ENCODE measurements around the gene PDE5A.
"Not testable (repeated sequence)": the region's sequence is repeated elsewhere in the genome, so short reads cannot be mapped to it uniquely, and the experiment has no call there.

Gene PDE5A

DNA sequence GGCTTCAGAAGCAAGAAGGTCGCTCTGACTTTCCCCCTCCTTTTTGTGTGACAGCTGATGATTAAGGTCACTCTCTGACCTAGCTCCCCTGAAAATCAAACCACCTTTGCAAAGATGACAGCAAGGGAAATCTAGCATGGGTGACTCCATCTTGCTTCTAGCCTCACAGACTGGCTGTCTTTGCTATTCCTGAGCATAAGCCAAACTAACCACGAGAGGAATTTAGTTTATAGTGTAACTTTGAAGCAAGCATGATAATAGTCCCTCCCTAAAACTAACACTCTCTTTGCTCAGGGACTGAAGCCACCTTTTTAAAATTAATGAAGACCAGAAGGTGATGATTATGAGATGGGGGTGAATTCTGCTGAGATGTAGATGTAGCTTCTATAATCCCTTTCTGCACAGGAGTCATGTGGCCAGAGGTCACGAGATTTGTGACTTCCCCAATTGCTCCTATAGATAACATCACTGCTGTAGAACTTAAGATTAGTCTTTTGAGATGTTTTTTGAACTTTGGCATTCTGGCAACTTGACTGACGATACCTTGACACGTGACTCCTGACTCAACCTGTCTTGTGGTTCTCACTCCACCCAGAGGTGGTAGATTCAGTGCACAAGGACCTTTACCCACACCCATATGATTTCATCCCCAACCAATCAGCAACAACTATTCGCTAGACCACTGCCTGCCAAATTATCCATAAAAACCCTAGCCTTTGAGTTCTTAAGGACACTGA is 14.9 kb upstream of the PDE5A start:
- DNase-seq, result peak; percentile 3

DNA sequence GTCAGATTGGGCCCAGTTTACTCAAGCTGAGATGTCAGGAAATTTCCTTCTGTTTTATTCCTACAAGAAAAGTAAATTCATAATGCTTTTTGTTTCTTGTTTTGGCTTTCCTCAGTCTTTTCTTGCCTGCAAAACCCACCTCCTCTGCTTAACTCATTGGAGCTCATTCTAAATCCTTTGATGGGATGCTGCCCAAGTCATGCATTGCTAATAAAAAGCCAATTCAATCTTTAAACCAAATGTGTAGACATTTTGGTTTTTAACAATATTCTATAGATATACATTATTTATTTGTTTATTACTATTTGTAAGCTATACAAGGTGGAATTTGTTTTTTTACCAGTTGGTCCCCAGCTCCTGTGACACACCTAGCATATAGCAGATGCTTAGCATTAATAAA is 13.2 kb upstream of the PDE5A start:
- no peak for DNase-seq

DNA sequence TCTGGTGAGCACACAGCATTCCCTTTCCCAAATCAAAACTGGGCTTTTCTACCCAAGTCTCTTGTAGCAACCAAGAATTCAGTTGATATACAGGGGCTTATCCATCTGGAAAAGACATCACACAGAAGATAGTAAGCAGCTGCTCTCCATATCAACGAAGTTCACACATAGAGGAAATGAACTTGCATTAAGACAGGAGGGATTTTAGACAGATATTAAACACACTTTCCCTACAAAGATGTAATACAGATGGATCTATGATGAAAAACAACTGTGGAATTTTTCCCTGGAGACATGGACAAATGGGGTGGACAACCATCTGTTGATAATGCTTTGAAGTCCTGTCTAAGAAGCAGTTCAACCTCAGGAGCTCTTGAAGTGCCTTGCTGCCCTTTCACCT is 9.8 kb upstream of the PDE5A start:
- no peak for DNase-seq

GRCh38 chr4:119636851-119637250 is 8.2 kb upstream of the PDE5A start:
- not testable (repeated sequence) for DNase-seq

GRCh38 chr4:119632216-119632615 is 3.6 kb upstream of the PDE5A start:
- no peak for DNase-seq

- DNase-seq, result no peak
Measured at GRCh38 chr4:119629142-119629471, 503 bp upstream of the PDE5A start.

DNA sequence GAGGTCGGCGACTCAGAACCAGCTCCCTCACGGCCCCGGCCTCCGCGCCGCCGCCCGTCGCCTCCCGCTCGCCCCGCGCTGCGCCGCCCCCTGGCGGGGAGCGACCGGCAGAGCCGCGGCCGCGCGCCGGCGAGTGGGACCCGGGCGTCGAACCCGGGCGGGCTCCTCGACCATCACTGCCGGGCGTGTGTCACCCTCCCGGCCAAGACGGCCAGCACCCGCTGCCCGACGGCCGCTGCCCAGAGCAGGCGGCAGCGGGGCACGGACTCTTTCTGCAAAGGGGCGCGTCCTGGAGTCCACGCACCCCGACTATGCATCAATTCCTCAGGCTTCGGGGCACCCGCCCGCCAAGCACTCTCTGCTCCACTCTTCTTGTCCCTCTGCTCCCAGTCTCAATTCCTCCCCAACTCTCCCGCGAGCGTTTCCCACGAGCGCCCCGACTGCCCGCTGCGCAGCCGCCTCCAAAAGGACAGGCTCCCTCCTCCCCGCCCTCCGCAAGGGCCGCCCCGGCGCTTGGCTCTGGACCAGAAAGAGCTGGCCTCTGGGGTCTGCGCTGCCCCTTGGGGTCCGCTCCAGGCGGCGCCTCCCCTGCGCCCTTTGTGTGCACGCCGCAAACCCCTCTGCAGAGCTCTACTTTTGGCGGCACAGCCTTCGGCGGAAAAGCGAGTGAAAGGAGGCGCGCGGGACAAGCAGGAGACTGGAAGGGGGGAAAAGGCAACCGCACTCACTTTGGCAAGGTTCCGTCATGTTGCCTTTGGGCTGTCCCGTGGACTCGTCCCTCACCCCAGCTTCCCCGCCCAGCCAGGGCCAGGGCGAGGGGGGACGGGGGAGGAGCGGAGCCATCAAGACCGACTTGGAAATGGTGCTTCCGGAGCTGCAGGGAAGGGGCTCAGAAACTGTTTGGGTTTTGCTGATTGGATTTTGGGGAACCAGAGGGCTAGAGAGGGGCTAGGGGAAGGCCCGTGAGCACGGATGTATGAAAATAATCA is 1.0 kb downstream of the PDE5A start:
- DNase-seq, result peak; percentile 60

DNA sequence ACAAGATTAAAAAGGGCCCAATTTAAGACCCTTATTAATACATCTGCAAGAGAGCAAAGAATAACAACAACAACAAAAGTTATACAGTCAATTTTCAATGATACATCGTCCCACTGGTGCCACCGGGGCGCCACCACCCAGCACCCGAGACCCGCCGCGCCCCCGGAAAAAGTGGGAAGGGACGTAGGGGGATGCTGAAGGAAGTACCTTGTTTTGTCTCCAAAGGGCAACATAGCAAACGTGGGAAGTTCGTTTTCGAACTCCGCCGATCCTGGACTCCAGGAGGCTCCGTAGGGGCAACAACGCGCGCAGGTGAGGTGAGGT is 1.7 kb downstream of the PDE5A start:
- DNase-seq, result no peak

GRCh38 chr4:119626420-119626819 is 2.2 kb downstream of the PDE5A start:
- no peak for DNase-seq

GRCh38 chr4:119625761-119626160 is 2.8 kb downstream of the PDE5A start:
- DNase-seq, result no peak

GRCh38 chr4:119624356-119624755 is 4.2 kb downstream of the PDE5A start:
- no peak for DNase-seq

DNA sequence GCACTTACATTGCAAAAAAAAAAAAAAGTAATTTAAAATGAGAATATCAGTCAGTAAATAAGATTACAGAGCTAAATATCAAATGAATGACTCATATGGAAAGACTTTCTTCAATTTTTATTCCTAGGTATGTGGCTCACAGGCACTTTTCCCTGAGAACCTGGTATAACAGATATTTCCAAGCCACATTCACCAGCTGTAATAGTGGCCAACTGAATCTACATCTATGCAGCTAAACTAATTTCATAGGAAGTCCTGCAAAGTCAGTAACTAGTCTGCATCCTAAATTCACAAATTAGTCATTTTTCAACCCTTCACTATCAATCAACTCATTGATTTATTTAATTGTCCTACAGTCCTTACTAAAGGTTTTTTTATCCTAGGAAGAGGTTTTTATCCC is 5.6 kb downstream of the PDE5A start:
- DNase-seq, result no peak

DNA sequence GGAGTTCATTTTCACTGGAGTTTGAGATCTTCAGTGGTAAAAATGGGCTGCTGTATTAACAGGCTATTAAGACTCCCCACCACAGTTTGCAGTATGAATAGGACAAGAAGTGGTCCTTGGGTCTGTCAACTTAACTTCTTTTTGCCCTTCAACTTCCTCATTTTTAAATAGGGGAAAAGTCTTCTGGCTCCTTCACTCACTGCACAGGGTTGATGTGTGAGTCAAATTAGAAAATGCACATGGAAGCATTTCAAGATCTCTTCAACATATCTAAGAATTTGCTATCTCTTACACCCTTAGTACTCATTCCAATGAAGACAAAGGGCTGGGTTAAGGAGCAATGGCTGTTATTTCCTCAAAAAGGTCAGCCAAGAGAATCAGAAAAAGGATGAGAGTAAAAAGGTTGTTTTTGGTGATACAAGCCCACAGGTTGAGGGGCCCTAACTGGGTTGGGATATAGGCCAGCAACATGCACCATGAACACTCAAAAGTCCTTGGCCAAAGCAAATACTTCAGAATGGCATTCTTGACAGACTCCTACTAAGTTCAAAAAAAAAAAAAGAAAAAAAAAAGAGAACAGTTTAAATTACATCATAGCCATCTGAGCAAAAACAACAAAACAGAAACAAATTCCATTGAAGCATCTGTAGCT is 13.4 kb downstream of the PDE5A start:
- no peak for DNase-seq

DNA sequence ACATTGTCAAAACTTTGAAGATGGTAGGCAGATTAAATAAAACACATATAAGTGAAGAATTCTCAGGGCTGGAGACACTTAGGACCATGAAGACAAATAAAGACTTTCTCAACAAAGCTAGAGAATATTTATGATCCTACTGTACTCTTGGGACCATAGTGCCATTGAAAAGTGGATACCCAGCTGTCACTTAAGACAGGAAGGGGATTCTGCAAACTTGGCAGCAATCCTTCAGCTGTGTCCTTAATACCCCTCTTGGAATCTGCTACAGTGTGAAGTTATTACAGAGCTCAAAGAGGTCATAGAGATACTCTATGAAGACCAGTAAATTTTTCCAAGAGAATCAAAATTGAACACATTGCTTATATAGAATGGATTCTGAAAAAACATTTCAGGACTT is 24.3 kb downstream of the PDE5A start:
- no peak for DNase-seq

DNA sequence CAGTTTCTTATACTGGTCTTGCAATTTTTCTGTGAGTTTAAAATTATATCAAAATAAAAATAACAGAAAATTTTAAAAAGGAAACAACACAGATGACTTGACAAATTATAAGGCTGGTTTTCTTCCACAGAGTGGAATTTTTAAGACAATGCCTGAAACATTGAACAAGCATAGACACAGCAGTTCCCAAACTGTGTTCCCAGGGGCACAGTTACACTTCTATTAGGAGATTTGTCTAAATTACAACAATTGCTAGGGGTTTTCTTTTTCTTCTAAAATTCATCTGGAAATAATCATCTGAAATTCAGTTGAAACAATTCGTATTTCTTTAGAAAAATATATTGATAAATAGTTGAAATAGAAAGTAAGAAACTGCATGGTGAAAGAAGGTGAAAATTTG is 26.2 kb downstream of the PDE5A start:
- DNase-seq, result no peak

DNA sequence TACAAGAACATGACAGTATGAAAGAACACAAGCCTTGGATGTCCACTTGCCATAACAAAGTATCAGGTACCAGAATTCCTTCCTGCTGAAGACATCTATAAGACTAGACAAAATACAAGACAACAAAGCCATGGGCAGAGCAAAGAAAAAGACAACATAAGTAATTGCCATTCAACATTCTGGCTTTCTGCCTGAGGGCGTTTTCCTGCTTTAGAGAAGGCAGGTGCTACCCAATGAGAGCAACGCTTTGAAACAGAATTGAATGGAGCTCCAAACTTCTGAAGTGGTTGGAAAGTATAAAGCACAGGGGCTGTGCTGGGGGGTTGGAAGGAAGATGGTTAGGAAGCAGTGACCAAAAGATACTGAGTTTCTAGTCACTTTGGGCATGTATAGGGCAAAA is 30.1 kb downstream of the PDE5A start:
- no peak for DNase-seq

GRCh38 chr4:119597377-119597776 is 31.2 kb downstream of the PDE5A start:
- DNase-seq, result no peak

DNA sequence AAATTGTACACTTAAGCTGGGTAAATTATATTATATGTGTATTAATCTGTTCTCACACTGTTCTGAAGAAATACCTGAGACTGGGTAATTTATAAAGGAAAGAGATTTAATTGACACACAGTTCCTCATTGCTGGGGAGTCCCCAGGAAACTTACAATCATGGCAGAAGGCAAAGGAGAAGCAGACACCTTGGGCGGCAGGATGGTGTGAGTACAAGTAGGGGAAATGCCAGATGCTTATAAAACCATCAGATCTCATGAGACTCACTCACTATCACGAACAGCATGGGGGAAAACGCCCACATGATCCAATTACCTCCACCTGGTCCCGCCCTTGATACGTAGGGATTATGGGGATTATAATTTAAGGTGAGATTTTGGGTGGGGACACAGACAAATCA is 34.9 kb downstream of the PDE5A start:
- DNase-seq, result no peak

- DNase-seq, result no peak
Measured at GRCh38 chr4:119592830-119593229, 35.8 kb downstream of the PDE5A start.

DNA sequence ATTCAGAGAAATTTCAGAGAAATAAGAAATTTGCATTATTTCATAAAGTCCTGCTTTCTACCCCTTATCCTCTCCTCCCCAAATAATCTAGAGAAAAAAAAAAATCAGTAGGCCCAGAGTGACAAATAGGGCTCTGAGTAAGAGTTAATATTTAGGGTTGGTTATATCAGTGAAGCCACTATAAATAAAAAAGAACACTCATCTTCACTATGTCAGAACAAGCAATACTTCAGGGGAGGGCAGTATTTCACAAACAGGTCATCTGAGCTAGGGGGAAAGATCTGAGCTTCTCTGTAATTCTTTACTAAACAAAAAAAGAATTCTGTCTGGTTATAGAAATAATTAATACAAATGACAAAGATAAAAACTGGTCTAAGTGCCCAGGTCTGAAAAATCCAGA is 39.4 kb downstream of the PDE5A start:
- no peak for DNase-seq

GRCh38 chr4:119587796-119588195 is 40.8 kb downstream of the PDE5A start:
- no peak for DNase-seq

DNA sequence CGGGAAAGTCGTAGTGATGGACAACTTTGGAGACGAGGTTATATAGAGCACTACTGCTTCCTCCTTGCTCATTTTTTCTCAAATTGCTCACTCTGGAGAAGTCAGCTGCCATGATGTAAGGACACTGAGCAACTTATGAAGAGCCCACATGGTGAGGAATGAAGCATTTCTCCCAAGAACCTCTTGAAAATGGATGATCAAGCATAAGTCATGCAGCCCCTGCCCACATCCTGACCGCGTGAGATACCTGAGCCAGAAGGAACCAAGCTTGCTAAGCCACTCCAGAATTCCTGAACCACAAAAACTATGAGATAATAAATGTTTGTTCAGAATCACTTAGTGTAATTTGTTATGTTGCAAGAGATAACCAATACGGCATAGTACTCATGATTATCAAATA is 42.8 kb downstream of the PDE5A start:
- DNase-seq, result no peak

DNA sequence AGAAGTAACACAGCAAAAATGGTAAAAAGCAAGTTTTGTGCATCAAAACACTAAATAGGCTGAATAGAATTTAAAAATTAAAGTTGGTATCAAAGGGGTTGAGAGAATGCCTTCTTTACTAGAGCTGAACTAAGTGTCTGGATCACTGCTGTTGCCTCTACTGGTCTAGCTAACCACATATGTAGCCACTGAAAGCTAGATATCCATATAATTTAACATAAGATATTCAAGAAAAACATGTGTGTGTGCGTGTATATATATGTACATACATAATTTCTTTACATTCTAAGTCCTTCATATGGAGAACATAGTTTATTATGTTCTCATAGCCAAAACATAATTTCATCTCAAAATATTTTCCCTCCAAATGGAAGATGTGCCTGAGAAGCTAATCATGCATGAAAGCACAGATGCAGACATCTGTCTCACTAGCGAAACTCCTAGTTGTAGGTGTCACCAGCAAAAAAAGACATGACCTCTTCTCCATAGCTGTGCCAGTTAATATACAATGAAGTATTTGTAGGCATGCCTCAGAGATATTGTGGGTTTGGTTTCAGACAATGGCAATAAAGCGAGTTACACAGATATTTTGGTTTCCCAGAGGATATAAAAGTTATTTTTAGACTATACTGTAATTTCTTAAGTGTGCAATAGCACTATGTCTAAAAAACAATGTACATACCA is 47.3 kb downstream of the PDE5A start:
- DNase-seq, result no peak
